Pericardium fibroblast (primary cell): ENCODE data around the gene SEC14L3. TPM values are rescaled to one million over a fixed set of nuclear protein-coding genes. Genes with fewer than 3 reads are reported as not detected.

Experiments used
- total RNA-seq: library from RNA; depleted of rRNA; stranded (reverse); fragments of >200 nt; gene quantifications from 2 replicates; pipeline ENCODE4 v1.2.3, GENCODE V29; 2015

The SEC14L3 gene
- not detected in 2 replicates for total RNA-seq

GRCh38 chr22:30471616-30472318, at the start of gene SEC14L3:
Gene SEC14L3, minus strand, starts transcription at chr22:30472017. Its CDS starts 59 bp downstream, at chr22:30471958.

GRCh38 chr22:30425616-30426387, 46.0 kb downstream of the SEC14L3 start, which contains the start of gene MTFP1:
Gene MTFP1, plus strand, starts transcription at chr22:30425768. Its CDS starts 112 bp downstream, at chr22:30425880.

Other genes starting within 250 kb of the SEC14L3 start
- gene LIF, start 225.3 kb downstream of the SEC14L3 start, total RNA-seq = 0.26 and 1.6 TPM in 2 replicates
- gene OSM, start 205.2 kb downstream of the SEC14L3 start, total RNA-seq = not detected in 2 replicates
- 24.3 and 42.6 TPM in 2 replicates for gene CASTOR1, start 182.5 kb downstream of the SEC14L3 start, total RNA-seq
- 10.9 and 27.8 TPM in 2 replicates for gene TBC1D10A, start 145.1 kb downstream of the SEC14L3 start, total RNA-seq
- 25.2 and 32.3 TPM in 2 replicates for gene SF3A1, start 115.1 kb downstream of the SEC14L3 start, total RNA-seq
- 0.17 and 3.2 TPM in 2 replicates for gene CCDC157, start 115.0 kb downstream of the SEC14L3 start, total RNA-seq
- gene RNF215, start 84.6 kb downstream of the SEC14L3 start, total RNA-seq = 17.5 and 25.2 TPM in 2 replicates
- 4.0 and 5.0 TPM in 2 replicates for gene SEC14L2, start 75.0 kb downstream of the SEC14L3 start, total RNA-seq
- 3.3 and 14.2 TPM in 2 replicates for gene MTFP1, start 46.2 kb downstream of the SEC14L3 start, total RNA-seq
- gene SEC14L4, start 33.7 kb upstream of the SEC14L3 start, total RNA-seq = not detected in 2 replicates
- gene SEC14L6, start 74.7 kb upstream of the SEC14L3 start, total RNA-seq = under 0.01 TPM in 1 of 2 replicates, not detected in the other
- gene GAL3ST1, start 102.6 kb upstream of the SEC14L3 start, total RNA-seq = 0.12 TPM in 1 of 2 replicates, not detected in the other
- gene PES1, start 119.9 kb upstream of the SEC14L3 start, total RNA-seq = 54.1 and 63.2 TPM in 2 replicates
- gene TCN2, start 135.2 kb upstream of the SEC14L3 start, total RNA-seq = 32.9 and 43.2 TPM in 2 replicates
- 8.4 and 9.5 TPM in 2 replicates for gene SLC35E4, start 163.8 kb upstream of the SEC14L3 start, total RNA-seq
- 4.7 and 7.4 TPM in 2 replicates for gene DUSP18, start 195.9 kb upstream of the SEC14L3 start, total RNA-seq
- 1.5 and 2.0 TPM in 2 replicates for gene OSBP2, start 222.9 kb upstream of the SEC14L3 start, total RNA-seq